Chondrocyte (in vitro differentiated cells): ENCODE data around the gene CTTNBP2NL. TPM values are rescaled to one million over a fixed set of nuclear protein-coding genes. Genes with fewer than 3 reads are reported as not detected.

ENCODE experiments used
- DNase-seq: peaks from one replicate; pipeline ENCODE4 v3.0.0; 2021; ENCODE audit warnings: mixed read lengths, low spot score
- H3K27ac Mint-ChIP-seq: one replicate; pipeline ENCODE4 v1.8.0; 2021; ENCODE audit warnings: mild to moderate bottlenecking, moderate library complexity, mixed read lengths; ENCODE audit not compliant: unreplicated experiment
- H3K27me3 Mint-ChIP-seq: 2 replicates; pipeline ENCODE4 v1.8.0; 2021; ENCODE audit warnings: low read depth, mixed read lengths
- H3K36me3 Mint-ChIP-seq: 2 replicates; pipeline ENCODE4 v1.8.0; 2021; ENCODE audit warnings: low read depth, mixed read lengths
- H3K4me1 Mint-ChIP-seq: 2 replicates; pipeline ENCODE4 v1.8.0; 2021; ENCODE audit warnings: low read depth, mild to moderate bottlenecking, mixed read lengths
- H3K4me3 Mint-ChIP-seq: one replicate; pipeline ENCODE4 v1.8.0; 2021; ENCODE audit warnings: mild to moderate bottlenecking, moderate library complexity, mixed read lengths; ENCODE audit not compliant: unreplicated experiment
- H3K9me3 Mint-ChIP-seq: 2 replicates; pipeline ENCODE4 v1.8.0; 2021; ENCODE audit warnings: low read depth, mixed read lengths
- total RNA-seq: library from RNA; stranded (reverse); gene quantifications from 3 replicates; pipeline ENCODE4 v1.2.1, GENCODE V29; 2021
- TF ChIP-seq, protein P1 (sequence below): fragments of 200-600 bp; sonication (generic); IDR thresholded peaks from 2 replicates; pipeline ENCODE4 v1.5.0; 2021; ENCODE audit warnings: antibody characterized with exemption, mild to moderate bottlenecking, moderate library complexity

The CTTNBP2NL gene
- total RNA-seq, 1 donor from 2014 or later: 52.2 TPM

DNA sequence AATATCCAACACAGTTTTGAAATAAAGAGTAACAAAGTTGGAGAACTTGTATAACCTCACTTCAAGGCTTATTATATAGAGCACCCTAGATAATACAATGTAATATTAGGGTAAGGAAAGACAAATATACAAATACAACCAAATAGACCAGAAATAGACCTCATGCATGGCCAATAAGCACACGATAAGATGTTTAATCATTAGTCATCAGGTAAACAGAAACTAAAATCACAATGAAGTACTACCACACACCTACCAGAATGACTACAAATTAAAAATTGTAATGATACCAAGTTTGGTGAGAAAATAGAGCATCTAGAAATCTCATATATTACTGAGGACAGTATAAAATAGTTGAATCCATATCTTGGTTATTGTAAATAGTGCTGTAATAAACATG is 20.3 kb upstream of the CTTNBP2NL start:
- H3K9me3 Mint-ChIP-seq: peaks cover 3% of the 10 kb centered on the region
- no peak overlapping the region for H3K4me3 Mint-ChIP-seq
- no peaks in the 10 kb centered on the region for H3K4me1 Mint-ChIP-seq
- H3K27ac Mint-ChIP-seq: no peak overlapping the region
- TF ChIP-seq, protein P1, sequence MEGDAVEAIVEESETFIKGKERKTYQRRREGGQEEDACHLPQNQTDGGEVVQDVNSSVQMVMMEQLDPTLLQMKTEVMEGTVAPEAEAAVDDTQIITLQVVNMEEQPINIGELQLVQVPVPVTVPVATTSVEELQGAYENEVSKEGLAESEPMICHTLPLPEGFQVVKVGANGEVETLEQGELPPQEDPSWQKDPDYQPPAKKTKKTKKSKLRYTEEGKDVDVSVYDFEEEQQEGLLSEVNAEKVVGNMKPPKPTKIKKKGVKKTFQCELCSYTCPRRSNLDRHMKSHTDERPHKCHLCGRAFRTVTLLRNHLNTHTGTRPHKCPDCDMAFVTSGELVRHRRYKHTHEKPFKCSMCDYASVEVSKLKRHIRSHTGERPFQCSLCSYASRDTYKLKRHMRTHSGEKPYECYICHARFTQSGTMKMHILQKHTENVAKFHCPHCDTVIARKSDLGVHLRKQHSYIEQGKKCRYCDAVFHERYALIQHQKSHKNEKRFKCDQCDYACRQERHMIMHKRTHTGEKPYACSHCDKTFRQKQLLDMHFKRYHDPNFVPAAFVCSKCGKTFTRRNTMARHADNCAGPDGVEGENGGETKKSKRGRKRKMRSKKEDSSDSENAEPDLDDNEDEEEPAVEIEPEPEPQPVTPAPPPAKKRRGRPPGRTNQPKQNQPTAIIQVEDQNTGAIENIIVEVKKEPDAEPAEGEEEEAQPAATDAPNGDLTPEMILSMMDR: no peak
- H3K36me3 Mint-ChIP-seq: no peaks in the 10 kb centered on the region
- no peak for DNase-seq
- peaks cover 44% of the 10 kb centered on the region for H3K27me3 Mint-ChIP-seq

DNA sequence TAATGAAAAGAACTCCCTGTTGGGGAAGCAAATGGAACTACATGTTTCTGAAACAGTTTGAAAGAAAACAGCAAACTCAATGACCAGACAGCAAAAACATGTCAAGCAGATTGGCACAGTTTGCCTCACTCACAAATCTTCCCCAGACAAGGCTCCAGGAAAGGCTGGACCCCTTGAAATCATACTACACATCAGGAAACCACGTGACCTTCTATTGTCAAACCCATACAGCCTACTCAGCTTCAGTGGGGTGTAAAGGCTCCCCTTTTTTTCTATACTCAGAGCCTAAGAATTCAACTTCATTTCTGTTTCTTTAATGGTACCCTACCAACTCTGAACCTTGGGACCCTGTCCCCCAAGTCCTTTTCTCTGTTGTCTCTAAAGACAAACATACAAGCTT is 15.7 kb upstream of the CTTNBP2NL start:
- no peak for DNase-seq
- H3K27ac Mint-ChIP-seq: no peak overlapping the region
- H3K27me3 Mint-ChIP-seq: peaks cover 30% of the 10 kb centered on the region

DNA sequence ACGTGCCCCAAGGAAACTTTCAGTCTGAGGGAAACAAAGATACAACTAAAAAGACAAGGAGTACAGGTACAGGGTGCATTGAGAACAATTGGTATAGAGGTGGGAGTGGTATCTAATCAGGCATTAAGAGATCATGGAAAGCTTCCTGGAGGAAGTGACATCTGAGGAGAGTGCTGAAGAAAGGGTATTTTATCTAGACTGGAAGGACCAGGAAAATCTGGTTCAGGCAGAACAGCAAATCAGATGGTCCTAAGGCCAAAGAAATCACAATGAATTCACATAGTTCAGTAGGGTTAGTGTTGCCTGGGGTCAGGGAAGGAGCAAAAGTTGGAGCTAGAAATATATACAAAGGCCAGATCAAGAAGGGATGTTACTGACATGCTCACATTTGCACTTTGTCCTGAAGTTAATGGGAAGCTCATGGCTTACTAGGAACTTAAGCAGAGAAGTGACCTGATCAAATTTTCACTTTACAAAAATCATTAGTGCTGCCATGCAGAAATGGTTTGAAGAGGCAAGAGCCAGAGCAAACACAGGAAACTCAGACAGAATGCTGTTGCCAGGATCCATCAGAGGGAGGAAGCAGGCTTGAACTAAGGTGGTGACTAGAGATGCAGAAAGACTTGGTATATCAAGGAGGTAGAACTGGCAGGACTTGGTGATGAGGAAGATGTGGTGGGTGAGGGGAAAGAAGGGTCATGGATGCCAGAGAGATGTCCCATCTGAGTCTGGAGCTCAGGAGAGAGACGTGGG is 14.5 kb upstream of the CTTNBP2NL start:
- Mint-ChIP-seq H3K36me3 (no peaks in the 10 kb centered on the region), H3K4me1 (no peaks in the 10 kb centered on the region), H3K27ac (no peak overlapping the region), H3K4me3 (no peak overlapping the region), H3K9me3 (peaks cover 3% of the 10 kb centered on the region), H3K27me3 (peaks cover 21% of the 10 kb centered on the region)
- TF ChIP-seq, protein P1: no peak
- no peak for DNase-seq

More for the DNA sequence above, 15.7 kb upstream of the CTTNBP2NL start:
- H3K9me3 Mint-ChIP-seq: peaks cover 3% of the 10 kb centered on the region
- TF ChIP-seq, protein P1: no peak
- H3K36me3 Mint-ChIP-seq: no peaks in the 10 kb centered on the region
- no peak overlapping the region for H3K4me3 Mint-ChIP-seq
- H3K4me1 Mint-ChIP-seq: no peaks in the 10 kb centered on the region

DNA sequence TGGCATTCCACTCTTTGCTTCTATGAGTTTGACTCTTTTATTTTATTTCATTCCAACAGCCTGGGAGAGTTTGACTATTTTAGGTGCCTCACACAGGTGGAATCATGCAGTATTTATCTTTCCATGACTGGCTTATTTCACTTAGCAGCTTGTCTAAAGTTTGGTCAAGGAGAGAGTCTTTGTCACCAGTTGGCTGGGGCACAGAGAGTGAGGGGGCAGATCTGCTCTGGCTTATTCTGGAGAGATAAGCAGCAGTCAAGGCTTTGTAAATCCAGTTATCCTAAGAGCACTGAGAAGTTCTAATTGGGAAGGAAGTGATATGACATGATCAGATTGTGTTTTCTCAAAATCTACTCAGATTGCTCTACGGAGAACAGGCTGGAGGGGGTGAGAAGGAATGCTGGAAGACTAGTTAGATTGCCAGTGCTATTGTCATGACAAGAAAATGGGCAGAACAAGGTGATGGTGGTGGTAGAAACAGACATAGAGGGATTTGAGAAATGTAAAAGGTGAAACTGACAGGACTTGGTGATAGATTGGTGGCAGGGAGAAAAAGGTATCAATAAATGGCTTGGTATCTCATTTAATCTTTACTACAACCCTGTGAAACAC is 12.1 kb upstream of the CTTNBP2NL start:
- Mint-ChIP-seq H3K36me3 (no peaks in the 10 kb centered on the region), H3K27me3 (peaks cover 17% of the 10 kb centered on the region), H3K27ac (no peak overlapping the region), H3K4me1 (peaks cover 13% of the 10 kb centered on the region), H3K9me3 (no peaks in the 10 kb centered on the region), H3K4me3 (no peak overlapping the region)
- DNase-seq: no peak
- TF ChIP-seq, protein P1: no peak

DNA sequence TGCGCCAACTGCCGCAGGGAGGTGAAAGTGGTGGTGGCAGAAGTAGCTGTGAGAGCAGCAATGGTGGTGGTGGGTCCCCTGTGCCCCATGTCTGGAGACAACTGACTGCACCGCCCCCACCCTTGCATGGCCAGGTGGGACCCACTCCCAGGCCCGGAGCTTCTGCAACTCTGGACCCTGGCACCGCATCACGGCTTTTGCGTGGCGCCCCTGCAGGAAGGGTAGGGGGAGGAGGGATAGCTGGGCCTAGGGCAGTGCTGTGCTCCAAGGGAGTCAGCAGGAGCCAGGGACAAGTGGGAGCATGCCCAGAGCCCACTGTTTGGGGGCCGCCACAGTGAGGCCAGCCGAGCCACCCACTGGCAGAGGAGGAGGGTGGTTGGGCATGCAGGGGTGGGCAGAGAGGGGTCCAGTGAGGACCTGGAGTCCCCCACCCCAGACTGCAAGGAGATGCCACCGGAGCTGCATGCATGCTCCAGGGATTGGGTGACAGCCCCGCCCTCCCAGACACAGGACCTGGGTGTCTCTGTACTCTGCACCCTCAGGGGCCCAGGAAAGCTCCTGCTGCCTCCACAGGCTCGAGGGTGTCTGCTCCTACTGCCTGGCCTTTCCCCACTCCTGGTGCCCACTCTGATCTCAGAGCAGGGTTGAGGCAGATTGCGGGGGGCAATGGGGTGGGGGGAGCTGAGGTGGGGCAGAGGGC is 9.8 kb upstream of the CTTNBP2NL start:
- TF ChIP-seq, protein P1: no peak
- peaks cover 32% of the 10 kb centered on the region for H3K4me1 Mint-ChIP-seq
- no peaks in the 10 kb centered on the region for H3K36me3 Mint-ChIP-seq
- no peak for DNase-seq
- peaks cover 7% of the 10 kb centered on the region for H3K27me3 Mint-ChIP-seq
- H3K4me3 Mint-ChIP-seq: no peak overlapping the region
- H3K27ac Mint-ChIP-seq: no peak overlapping the region
- H3K9me3 Mint-ChIP-seq: no peaks in the 10 kb centered on the region
